Measurements from ENCODE around the gene CLASP2. TPM values are rescaled to one million over a fixed set of nuclear protein-coding genes. Genes with fewer than 3 reads are reported as not detected.

The CLASP2 gene
- total RNA-seq, 1 donor: 56.7 TPM

GRCh38 chr3:33699275-33699674 lies 18.8 kb downstream of the CLASP2 start:
- no peak for DNase-seq (ENCODE audit: low read depth)
- no peak for TF ChIP-seq CTCF (IDR thresholded peaks at IDR 0.05; ENCODE audit: insufficient read depth, low read length)
- no peak overlapping the region for H3K4me3 ChIP-seq (ENCODE audit: low read depth, low read length)

GRCh38 chr3:33694944-33695343 lies 23.1 kb downstream of the CLASP2 start:
- H3K4me3 ChIP-seq (ENCODE audit: low read depth, low read length): no peak overlapping the region
- DNase-seq (ENCODE audit: low read depth): no peak
- no peak for TF ChIP-seq CTCF (IDR thresholded peaks at IDR 0.05; ENCODE audit: insufficient read depth, low read length)

- no peak overlapping the region for H3K4me3 ChIP-seq (ENCODE audit: low read depth, low read length)
- DNase-seq (ENCODE audit: low read depth): no peak
- TF ChIP-seq CTCF (IDR thresholded peaks at IDR 0.05; ENCODE audit: insufficient read depth, low read length): no peak
Observed at GRCh38 chr3:33690341-33690740, 27.7 kb downstream of the CLASP2 start.

GRCh38 chr3:33687406-33688010 lies 30.5 kb downstream of the CLASP2 start:
- TF ChIP-seq CTCF (IDR thresholded peaks at IDR 0.05; ENCODE audit: insufficient read depth, low read length): no peak
- no peak overlapping the region for H3K4me3 ChIP-seq (ENCODE audit: low read depth, low read length)
- peak; percentile 38 for DNase-seq (ENCODE audit: low read depth)

- TF ChIP-seq CTCF (IDR thresholded peaks at IDR 0.05; ENCODE audit: insufficient read depth, low read length): no peak
- H3K4me3 ChIP-seq (ENCODE audit: low read depth, low read length): no peak overlapping the region
- DNase-seq (ENCODE audit: low read depth): no peak
Observed at GRCh38 chr3:33682770-33683169, 35.3 kb downstream of the CLASP2 start.

- no peak overlapping the region for H3K4me3 ChIP-seq (ENCODE audit: low read depth, low read length)
Observed at GRCh38 chr3:33681667-33682066, 36.4 kb downstream of the CLASP2 start.

More at GRCh38 chr3:33681667-33682066, 36.4 kb downstream of the CLASP2 start:
- no peak for TF ChIP-seq CTCF (IDR thresholded peaks at IDR 0.05; ENCODE audit: insufficient read depth, low read length)
- no peak for DNase-seq (ENCODE audit: low read depth)
